ENCODE results near the gene KLHL21.
A peak's percentile ranks its signal among the peaks of the same experiment; 100 is the strongest.
"Not testable (repeated sequence)": the region's sequence is repeated elsewhere in the genome, so short reads cannot be mapped to it uniquely, and the experiment has no call there.

The KLHL21 gene

DNA sequence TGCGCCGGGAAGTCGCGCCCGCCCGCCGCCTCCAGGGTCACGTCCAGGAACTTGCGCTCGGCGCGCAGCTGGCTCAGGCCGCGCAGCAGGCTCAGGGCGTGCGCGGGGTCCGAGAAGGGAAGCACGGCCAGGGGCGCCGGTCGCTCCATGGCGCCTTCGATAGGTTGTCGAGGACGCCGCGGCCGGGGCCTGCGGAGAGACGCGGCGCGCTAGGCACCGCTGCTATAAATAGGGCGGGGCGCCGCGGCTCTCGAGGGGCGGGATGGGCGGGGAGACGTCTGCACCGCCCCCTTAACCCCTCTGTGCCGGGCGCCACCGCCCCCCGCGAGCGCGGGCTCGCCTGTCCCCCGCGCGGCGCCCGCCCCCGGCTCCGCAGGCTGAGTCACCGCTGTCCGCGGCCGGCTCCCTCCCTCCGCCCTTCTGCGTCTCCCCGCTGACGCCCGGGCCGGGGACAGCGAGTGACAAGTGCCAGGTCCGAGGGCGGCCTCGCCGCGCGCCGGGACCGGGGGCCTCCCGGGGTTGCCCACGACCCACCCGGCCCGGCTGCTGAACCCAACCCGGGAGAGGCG is at the start of gene KLHL21:
Gene KLHL21, minus strand, starts transcription at position 201 of the 569 bp plus-strand sequence. Its CDS starts 52 bp downstream, at position 149.
- DNase-seq, result peak; percentile 93

DNA sequence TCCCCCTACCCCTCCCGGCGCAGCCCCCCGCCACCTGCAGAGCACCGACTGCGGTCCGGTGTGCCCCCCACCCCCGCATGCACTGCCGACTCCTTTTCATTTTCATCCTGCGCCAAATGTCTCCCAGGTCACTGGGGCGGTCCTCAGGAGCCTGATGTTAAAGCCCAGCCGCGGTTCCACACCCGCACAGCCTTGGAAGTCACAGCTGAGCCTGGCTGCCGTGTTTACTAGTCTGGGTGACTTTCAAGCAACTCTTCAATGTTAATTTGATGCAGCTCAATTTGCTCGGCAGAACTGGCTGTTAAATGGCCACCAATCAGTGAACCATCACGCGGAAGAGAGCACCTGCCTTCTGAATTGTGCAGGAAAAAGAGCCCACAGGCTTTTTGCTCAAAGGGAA is 49.2 kb upstream of the KLHL21 start:
- no peak for DNase-seq

DNA sequence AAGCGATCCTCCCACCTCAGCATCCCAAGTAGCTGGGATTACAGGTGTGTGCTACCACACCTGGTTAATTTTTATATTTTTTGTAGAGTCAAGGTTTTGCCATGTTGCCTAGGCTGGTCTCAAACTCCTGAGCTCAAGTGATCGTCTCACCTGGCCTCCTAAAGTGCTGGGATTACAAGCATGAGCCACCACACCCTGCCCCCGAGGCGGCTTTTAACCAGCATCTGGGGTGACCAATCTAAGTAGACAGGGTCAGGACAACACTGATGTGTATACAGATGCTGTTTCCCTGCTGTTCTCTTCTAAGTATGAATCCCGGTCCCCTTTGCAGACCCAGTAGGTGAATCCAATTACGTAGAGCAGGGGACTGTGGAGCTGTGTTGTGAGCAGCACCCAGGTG is 45.9 kb upstream of the KLHL21 start:
- no peak for DNase-seq

GRCh38 chr1:6646499-6647148 is 44.0 kb upstream of the KLHL21 start:
- DNase-seq, result peak; percentile 48

GRCh38 chr1:6645018-6645417 is 42.3 kb upstream of the KLHL21 start:
- DNase-seq, result no peak

DNA sequence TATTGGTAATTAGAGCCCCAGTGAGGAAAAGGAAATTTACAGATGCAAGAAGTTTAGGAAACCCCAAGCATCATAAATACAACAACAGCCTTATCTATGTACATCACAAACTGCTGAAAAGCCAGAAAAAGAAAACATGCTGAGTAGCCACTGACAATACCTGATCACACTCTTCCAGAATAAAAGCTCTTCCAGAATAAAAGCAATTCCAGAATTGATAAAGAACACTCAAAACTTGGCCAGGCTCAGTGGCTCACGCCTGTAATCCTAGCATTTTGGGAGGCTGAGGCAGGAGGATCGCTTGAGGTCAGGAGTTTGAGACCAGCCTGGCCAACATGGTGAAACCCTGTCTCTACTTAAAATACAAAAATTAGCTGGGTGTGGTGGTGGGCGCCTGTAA is 38.2 kb upstream of the KLHL21 start:
- DNase-seq, result not testable (repeated sequence)

GRCh38 chr1:6638226-6638625 is 35.6 kb upstream of the KLHL21 start:
- DNase-seq, result peak; percentile 30

DNA sequence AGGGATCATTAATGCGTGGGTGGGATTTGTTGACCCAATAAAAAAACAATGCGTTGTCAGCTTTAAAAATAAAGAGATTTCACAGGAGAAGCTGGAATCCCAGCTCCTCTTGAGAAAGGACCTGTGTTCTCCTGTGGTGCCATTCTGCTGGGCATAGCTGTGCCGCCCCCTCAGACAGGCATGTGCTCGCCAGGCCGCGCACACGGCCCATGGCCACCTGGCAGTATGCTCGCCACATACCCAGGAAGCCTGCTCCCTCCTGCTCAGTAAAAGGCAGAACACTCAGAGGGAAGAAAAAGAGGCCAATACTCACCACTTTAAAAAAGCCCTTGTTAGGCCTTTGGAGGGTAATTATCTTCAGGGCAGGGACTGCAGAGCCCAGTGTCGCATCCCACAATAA is 35.1 kb upstream of the KLHL21 start:
- no peak for DNase-seq

GRCh38 chr1:6636778-6637177 is 34.1 kb upstream of the KLHL21 start:
- not testable (repeated sequence) for DNase-seq

DNA sequence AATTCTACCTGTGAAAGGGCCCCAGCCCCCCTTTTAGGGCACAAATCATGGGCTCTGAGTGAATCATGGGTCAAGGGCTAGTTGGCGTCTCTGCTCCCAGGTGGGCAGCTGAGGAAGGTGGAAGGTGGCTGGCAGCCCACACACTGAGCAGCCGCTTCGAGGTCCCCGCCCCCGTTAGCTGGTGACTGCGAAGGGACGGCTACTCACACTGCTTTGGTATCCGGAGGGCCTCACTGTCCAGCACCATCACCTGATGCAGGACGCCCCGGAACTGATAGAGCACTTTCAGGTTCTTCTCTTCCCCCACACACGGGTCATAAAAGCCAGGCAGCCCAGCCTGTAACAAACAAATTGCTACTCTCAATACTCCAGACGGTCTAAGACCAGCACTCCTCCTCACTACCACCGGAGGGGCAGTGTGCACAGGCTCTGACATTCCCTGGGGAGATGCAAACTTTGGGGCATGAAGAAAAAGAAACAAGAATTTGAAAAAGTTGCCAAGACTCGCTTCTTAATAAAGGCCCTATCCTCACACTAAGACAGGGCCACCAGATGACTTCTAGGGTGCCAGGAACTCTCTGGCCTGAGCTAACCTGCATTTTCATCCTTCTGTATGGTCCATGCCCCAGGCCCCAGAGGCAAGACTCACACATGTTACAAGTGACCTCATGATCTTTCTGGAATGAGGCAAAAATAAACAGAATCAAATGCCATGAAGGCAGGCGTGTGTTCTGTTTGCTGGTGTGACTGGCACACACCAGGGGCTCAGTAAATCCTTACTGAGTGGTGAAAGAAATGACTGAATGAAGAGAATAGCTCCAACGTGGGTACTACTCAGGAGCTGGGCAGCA is 33.5 kb upstream of the KLHL21 start:
- DNase-seq, result peak; percentile 7

DNA sequence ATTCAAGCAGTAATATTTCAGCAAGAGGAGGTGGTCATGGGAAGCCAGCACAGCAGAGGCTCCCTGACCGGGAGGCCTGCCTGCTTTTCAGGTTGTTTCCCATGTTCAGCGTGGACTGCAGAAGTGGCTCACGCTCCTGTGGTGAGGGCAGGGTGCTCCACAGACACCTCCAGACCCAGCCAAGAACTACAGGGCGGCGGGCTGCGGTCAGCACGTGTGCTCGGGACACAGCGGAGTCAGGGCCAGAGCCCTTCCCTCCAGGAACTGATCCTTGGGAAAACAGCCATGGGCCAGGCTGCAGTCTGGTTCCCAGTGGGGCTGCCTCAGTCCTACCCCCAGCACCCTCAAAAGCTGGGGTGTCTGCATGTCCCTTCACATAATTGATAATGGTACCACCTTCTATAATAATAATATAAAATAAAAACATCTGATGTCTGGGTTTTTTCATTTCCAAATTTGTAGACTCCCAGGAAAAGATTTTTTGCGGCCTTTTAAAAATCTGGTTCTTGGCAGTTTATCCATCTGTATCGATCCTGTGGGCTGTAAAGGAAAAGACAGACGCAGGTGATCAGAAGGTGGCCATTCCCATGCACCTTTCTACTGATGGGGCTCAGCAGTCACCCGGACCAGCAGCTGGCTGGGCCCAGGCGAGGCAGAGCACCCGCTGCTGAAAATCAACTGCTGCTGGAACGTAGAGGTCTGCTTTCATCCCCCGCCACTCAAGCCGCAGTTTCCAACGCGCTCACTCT is 32.7 kb upstream of the KLHL21 start:
- no peak for DNase-seq

GRCh38 chr1:6634371-6635052 is 31.8 kb upstream of the KLHL21 start:
- DNase-seq, result peak; percentile 30

GRCh38 chr1:6632588-6633514 is 30.2 kb upstream of the KLHL21 start:
- DNase-seq, result no peak

DNA sequence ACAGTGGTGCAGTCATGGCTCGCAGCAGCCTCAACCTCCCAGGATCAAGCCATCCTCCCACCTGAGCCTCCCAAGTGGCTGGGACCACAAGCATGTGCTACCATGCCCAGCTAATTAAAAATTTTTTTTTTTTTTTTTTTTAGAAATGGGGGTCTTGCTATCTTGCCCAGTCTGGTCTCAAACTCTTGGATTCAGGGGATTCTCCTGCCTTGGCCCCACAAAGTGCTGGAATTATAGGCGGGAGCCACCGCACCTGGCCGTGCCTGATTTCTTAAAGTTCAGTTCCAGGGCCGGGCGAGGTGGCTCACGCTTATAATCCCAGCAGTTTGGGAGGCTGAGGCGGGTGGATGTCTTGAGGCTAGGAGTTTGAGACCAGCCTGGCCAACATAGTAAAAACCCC is 28.4 kb upstream of the KLHL21 start:
- no peak for DNase-seq

DNA sequence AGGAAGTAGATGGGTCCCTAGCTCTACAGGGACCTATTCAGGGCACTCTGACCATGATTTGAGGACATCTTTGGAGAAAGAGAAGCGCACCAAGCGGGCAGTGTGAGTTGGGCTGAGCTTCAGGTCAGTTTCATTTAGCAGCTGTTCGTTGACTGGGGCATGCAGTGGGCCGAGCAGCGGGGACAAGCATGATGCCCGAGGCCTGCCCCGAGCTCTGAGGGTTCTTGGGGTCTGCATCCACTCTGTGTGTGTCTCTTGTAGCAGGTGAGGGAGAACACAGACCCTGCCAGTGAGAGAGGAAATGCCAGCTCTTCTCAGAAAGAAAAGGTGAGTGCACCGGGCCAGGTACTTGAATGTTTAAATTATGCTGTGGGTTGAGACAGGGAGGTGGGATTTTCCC is 27.4 kb upstream of the KLHL21 start:
- DNase-seq, result no peak

- DNase-seq, result no peak
Observed at GRCh38 chr1:6628971-6629479, 26.4 kb upstream of the KLHL21 start.

DNA sequence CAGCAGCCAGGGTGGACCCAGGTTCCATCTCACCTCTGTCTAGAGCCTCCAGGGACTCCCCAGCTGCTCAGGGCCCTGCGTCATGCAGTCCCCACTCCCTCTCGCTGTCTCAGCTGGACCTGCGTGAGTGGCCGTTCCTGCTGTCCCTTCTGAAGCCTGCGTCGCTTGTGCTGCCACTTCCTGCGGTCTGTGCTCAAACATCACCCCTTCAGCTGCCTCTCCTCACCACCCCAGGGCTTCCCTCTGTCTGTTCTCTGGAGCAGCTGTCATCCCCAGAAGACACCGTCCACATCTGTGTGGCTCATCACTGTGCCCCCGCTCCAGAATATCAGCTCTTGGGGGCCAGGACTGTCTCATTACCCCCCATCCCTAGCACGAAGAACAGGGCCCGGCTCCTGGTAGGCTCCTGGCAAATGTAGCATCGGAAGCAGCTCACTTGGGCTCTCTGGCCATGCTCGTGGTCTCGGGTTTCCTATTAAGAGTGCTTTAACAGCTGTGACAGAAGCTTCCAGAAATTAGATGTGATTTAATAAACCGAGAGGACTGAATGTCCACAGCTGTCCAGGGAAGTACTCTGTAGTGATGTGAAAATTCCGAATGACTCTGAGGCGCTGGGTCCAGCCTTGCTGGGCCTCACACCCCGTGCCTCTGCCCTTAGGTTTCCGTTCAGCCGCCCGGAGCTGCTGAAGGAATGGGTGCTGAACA is 25.3 kb upstream of the KLHL21 start:
- DNase-seq, result no peak

GRCh38 chr1:6627031-6627430 is 24.4 kb upstream of the KLHL21 start:
- DNase-seq, result no peak

- peak; percentile 76 for DNase-seq
Observed at GRCh38 chr1:6625584-6626149, 23.0 kb upstream of the KLHL21 start.

Data from fibroblast of skin of right biceps (primary cell).